Measurements from ENCODE around the gene AZI2.

Gene AZI2

GRCh38 chr3:28315711-28316110, 32.9 kb downstream of the AZI2 start:
- H3K4me3 ChIP-seq (ENCODE audit: low read length) = no peak overlapping the region
- DNase-seq (ENCODE audit: low read depth, low spot score) = no peak

DNA sequence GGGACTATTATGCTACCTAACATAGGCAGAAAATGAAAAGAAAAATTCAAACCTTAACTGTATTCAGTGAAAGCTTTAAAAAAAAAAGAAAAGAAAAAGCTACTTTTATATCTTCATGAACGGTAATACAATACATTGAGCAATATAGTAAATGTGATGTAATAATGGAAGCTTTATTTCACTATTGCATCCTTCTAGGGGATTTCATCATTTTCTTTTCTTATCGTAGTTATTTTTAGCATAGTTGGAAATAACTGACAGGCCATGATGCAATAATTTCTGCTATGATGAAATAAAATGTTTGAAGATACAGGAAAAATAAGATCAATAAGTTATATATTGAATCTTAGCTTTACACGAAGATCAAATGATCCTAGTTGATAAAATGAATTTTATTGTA, 40.4 kb downstream of the AZI2 start:
- no peak overlapping the region for H3K4me3 ChIP-seq (ENCODE audit: low read length)
- DNase-seq (ENCODE audit: low read depth, low spot score) = no peak

- H3K4me3 ChIP-seq (ENCODE audit: low read length) = no peak overlapping the region
- no peak for DNase-seq (ENCODE audit: low read depth, low spot score)
These were observed 46.9 kb downstream of the AZI2 start for GRCh38 chr3:28301688-28302087.

DNA sequence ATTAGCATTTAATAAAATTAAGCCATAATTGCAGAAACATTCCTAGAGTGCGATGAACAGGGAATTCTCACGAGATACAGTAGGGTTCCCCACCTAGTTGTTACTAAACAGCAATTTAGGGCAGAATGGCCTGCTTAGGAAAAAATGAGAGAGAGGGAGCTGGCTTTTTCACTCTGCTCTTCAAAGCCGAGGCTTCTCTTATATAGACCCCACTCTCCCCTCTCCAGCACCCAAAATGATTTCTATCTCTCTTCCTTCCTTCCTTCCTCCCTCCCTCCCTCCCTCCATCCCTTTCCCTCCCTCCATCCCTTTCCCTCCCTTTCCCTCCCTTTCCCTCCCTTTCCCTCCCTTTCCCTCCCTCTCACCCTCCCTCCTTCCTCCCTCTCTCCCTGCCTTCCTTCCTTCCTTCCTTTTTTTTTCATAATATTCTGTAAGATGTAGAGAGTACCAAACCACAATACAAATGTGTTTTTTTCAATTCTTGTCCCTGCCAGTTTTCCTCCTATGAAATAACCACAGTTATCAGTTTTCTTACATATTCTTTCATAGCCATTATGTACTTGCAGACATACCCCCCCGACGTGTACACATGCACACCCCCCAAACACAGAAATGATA, 48.2 kb downstream of the AZI2 start:
- H3K4me3 ChIP-seq (ENCODE audit: low read length) = no peak overlapping the region
- DNase-seq (ENCODE audit: low read depth, low spot score) = no peak

- DNase-seq (ENCODE audit: low read depth, low spot score) = no peak
- H3K4me3 ChIP-seq (ENCODE audit: low read length) = no peak overlapping the region
These were observed 48.9 kb downstream of the AZI2 start for GRCh38 chr3:28299705-28300104.

DNA sequence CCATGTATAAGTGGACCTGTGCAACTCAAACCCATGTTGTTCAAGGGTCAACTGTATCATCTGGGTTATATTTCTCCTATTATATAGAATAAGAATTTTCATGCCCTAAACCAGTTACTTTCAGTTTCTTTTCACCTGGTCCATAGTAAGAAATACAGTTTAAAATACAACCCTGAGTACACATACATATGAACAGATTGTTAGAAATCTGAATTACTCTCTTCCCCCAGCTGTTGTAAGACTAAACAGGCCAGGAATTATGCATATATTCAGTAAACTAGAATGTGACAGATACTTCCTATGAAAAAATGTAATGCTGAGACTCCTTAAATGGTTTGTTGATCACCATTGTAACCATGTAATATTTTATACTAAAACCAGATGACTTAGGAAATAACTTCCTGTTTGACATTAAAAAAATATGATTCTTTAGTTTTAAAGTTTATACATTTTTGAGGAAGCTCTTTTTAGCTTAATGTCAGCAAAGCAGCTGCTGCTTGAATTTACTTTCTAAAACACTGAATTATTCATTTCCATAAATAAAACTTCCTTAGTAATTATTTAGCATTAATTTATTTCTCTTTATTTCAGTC, 52.6 kb downstream of the AZI2 start:
- H3K4me3 ChIP-seq (ENCODE audit: low read length) = no peak overlapping the region
- DNase-seq (ENCODE audit: low read depth, low spot score) = no peak

GRCh38 chr3:28294667-28295413, 53.8 kb downstream of the AZI2 start:
- no peak overlapping the region for H3K4me3 ChIP-seq (ENCODE audit: low read length)
- no peak for DNase-seq (ENCODE audit: low read depth, low spot score)

DNA sequence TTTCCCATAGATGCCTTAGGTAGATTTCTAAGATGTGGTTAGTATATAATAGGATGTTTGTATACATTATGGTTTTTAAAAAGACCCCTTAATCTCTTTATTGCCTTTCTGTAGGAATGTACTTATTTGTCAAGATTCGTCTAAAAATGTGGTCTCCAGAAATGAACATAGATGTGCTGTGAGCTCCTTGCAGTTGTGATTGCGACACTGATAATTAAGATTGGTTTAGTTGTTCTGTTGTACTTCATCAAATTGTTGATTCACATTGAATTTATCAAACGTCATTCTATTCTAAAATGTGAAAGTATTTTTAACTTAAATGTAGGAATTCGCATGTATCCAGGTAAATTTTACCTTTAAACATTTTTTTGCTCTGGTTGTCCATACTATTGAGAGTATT, 56.0 kb downstream of the AZI2 start:
- DNase-seq (ENCODE audit: low read depth, low spot score) = no peak

DNA sequence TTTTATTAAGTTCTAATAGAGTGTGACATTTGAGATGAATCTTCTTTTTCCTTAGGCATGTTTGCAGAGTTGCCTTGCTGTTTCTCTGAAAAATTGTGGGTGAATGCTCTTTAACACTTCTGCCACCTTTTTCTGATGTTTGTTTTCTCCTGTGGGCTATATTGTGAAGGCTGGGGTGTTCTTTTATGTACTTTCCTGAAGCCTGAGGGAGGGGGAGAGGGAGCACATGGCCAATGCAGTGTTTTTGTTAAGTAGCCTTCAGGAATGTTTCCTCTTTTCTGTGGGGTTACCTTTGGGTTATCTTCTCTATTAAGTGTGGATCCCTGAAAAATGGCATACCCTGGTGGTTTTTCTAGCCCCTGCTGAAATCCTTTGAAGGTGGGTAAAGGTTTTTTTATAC, 57.0 kb downstream of the AZI2 start:
- no peak for DNase-seq (ENCODE audit: low read depth, low spot score)
- H3K4me3 ChIP-seq (ENCODE audit: low read length) = no peak overlapping the region

More for the DNA sequence above, 56.0 kb downstream of the AZI2 start:
- H3K4me3 ChIP-seq (ENCODE audit: low read length) = no peak overlapping the region

- H3K4me3 ChIP-seq (ENCODE audit: low read length) = no peak overlapping the region
- DNase-seq (ENCODE audit: low read depth, low spot score) = peak; percentile 55
These were observed 57.7 kb downstream of the AZI2 start for GRCh38 chr3:28290863-28291300.

GRCh38 chr3:28287046-28287445, 61.6 kb downstream of the AZI2 start:
- no peak for DNase-seq (ENCODE audit: low read depth, low spot score)
- H3K4me3 ChIP-seq (ENCODE audit: low read length) = no peak overlapping the region

GRCh38 chr3:28286595-28286994, 62.0 kb downstream of the AZI2 start:
- no peak overlapping the region for H3K4me3 ChIP-seq (ENCODE audit: low read length)
- peak; percentile 43 for DNase-seq (ENCODE audit: low read depth, low spot score)

GRCh38 chr3:28280781-28281180, 67.8 kb downstream of the AZI2 start:
- H3K4me3 ChIP-seq (ENCODE audit: low read length) = no peak overlapping the region
- DNase-seq (ENCODE audit: low read depth, low spot score) = no peak

DNA sequence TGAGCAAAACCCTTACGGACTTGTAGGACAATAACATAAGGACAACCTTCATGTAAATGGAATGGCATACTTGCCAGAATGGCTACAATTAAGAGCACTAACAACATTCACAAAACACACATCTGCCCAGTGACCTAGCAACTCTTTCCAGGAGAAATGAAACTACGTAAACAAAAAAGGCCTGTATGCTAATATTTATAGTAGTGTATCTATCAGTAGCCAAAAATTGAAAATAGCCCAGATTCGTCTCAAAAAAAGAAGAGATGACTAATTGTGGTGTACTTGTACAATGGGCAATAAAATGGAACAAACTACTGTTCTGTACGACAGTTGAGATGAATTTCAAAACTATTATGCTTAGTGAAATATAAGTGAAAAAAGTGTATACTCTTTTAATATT, 68.9 kb downstream of the AZI2 start:
- no peak overlapping the region for H3K4me3 ChIP-seq (ENCODE audit: low read length)
- no peak for DNase-seq (ENCODE audit: low read depth, low spot score)

DNA sequence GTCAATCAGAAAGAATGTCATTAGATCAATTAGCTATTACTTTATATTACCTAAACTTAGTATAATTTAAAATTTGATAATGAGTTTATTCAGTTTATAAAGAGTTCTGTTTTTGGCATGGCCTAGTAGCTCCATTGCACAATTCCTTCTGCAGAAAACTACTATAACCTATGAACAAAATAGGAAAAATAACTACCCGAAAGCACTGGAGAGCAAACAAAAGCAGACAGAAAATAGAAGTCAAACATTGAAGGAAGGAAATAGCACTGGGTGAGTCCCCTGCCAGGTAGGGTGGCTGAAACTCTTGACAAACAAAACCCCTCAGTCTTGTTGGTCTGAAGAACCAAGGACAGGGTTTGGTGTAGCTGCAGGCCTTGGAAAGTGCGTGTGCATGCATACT, 69.7 kb downstream of the AZI2 start:
- no peak overlapping the region for H3K4me3 ChIP-seq (ENCODE audit: low read length)
- no peak for DNase-seq (ENCODE audit: low read depth, low spot score)

DNA sequence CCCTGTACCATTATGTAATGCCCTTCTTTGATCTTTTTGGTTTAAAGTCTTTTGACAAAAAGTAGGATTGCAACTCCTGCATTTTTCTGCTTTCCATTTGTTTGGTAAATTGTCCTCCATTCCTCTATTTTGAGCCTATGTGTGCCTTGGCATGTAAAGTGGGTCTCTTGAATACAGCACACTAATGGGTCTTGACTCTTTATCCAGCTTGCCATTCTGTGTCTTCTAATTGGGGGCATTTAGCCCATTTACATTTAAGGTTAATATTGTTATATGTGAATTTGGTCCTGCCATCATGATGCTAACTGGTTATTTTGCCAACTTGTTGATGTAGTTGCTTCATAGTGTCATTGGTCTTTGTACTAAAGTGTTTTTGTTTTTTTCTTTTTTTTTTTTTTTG, 74.8 kb downstream of the AZI2 start:
- no peak overlapping the region for H3K4me3 ChIP-seq (ENCODE audit: low read length)
- DNase-seq (ENCODE audit: low read depth, low spot score) = no peak
